Muscle layer of duodenum (tissue), 2 donors: ENCODE results near the gene EXOC4.

ENCODE experiments used
- H3K27ac ChIP-seq: one replicate; pipeline ENCODE4 v1.7.0; 2013; ENCODE audit warnings: mild to moderate bottlenecking, low read length
- H3K27me3 ChIP-seq: one replicate; pipeline ENCODE4 v1.7.0; 2013; ENCODE audit warnings: low read depth, mild to moderate bottlenecking, control low read depth, low read length
- H3K36me3 ChIP-seq, 2 donors: one replicate each; pipeline ENCODE4 v1.7.0; 2013; ENCODE audit warnings: low read length in 2 of 2, control low read depth in 1 of 2, mild to moderate bottlenecking in 1 of 2; ENCODE audit not compliant: insufficient read depth in 2 of 2, control insufficient read depth in 1 of 2
- H3K4me1 ChIP-seq, 2 donors: one replicate each; pipeline ENCODE4 v1.7.0; 2013; ENCODE audit warnings: low read length in 2 of 2, mild to moderate bottlenecking in 2 of 2, control low read depth in 1 of 2, moderate library complexity in 1 of 2; ENCODE audit not compliant: insufficient read depth in 2 of 2, control insufficient read depth in 1 of 2
- H3K4me3 ChIP-seq, 2 donors: one replicate each; pipeline ENCODE4 v1.7.0; 2013; ENCODE audit warnings: low read length in 2 of 2, low read depth in 1 of 2, mild to moderate bottlenecking in 1 of 2
- H3K9me3 ChIP-seq, 2 donors: one replicate each; pipeline ENCODE4 v1.7.0; 2013; ENCODE audit warnings: low read length in 2 of 2, control low read depth in 1 of 2, mild to moderate bottlenecking in 1 of 2; ENCODE audit not compliant: control insufficient read depth in 1 of 2
- donor health status: healthy.

Gene EXOC4

GRCh38 chr7:133754708-133755107, 501.8 kb downstream of the EXOC4 start:
- Histone ChIP-seq H3K9me3 (no peaks in the 10 kb centered on the region), H3K4me3 (no peak overlapping the region), H3K27me3 (no peaks in the 10 kb centered on the region), H3K36me3 (no peaks in the 10 kb centered on the region), H3K27ac (no peak overlapping the region), H3K4me1 (no peaks in the 10 kb centered on the region)

DNA sequence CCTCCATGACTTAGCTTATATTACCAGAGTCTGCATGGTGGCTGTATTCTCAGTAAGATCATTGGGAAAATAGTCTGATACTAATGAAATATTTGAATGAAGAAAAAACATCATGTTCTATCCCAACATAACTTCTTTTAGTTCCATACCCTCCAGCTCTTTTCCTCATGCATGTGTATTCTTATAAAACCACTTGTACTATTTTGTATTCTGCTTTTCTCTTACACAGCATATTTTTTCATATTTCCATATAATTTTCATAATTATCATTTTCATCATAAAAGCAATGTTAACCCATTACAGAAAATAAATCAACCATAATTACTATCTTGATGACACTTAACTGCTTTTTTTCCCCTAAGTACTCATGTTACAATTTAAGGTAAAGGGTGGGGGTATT, 503.0 kb downstream of the EXOC4 start:
- Histone ChIP-seq H3K27ac (no peak overlapping the region), H3K36me3 (no peaks in the 10 kb centered on the region), H3K4me1 (no peaks in the 10 kb centered on the region), H3K9me3 (no peaks in the 10 kb centered on the region), H3K4me3 (no peak overlapping the region), H3K27me3 (no peaks in the 10 kb centered on the region)

- no peaks in the 10 kb centered on the region for H3K27me3 ChIP-seq
- no peaks in the 10 kb centered on the region for H3K36me3 ChIP-seq
- H3K4me1 ChIP-seq = peaks cover 0 to 3% of the 10 kb centered on the region in 2 donors
- no peaks in the 10 kb centered on the region for H3K9me3 ChIP-seq
- no peak overlapping the region for H3K27ac ChIP-seq
- no peak overlapping the region for H3K4me3 ChIP-seq
Measured at GRCh38 chr7:133761443-133761842, 508.6 kb downstream of the EXOC4 start.

GRCh38 chr7:133763076-133763640, 510.3 kb downstream of the EXOC4 start:
- H3K9me3 ChIP-seq = no peaks in the 10 kb centered on the region
- H3K27me3 ChIP-seq = no peaks in the 10 kb centered on the region
- no peak overlapping the region for H3K27ac ChIP-seq
- no peak overlapping the region for H3K4me3 ChIP-seq
- no peaks in the 10 kb centered on the region for H3K36me3 ChIP-seq
- peaks cover 0 to 3% of the 10 kb centered on the region in 2 donors for H3K4me1 ChIP-seq

- Histone ChIP-seq H3K36me3 (no peaks in the 10 kb centered on the region), H3K4me1 (peaks cover 0 to 4% of the 10 kb centered on the region in 2 donors), H3K4me3 (no peak overlapping the region), H3K9me3 (no peaks in the 10 kb centered on the region), H3K27ac (no peak overlapping the region), H3K27me3 (no peaks in the 10 kb centered on the region)
Measured at GRCh38 chr7:133769668-133770067, 516.8 kb downstream of the EXOC4 start.

- Histone ChIP-seq H3K27ac (no peak overlapping the region), H3K9me3 (no peaks in the 10 kb centered on the region)
Measured at GRCh38 chr7:133770863-133771492, 518.1 kb downstream of the EXOC4 start.

GRCh38 chr7:133771788-133772419, 519.0 kb downstream of the EXOC4 start:
- H3K4me1 ChIP-seq = peaks cover 0 to 4% of the 10 kb centered on the region in 2 donors
- H3K4me3 ChIP-seq = no peak overlapping the region
- H3K9me3 ChIP-seq = no peaks in the 10 kb centered on the region
- no peaks in the 10 kb centered on the region for H3K36me3 ChIP-seq
- H3K27me3 ChIP-seq = no peaks in the 10 kb centered on the region
- H3K27ac ChIP-seq = no peak overlapping the region

More at GRCh38 chr7:133770863-133771492, 518.1 kb downstream of the EXOC4 start:
- peaks cover 0 to 4% of the 10 kb centered on the region in 2 donors for H3K4me1 ChIP-seq
- no peaks in the 10 kb centered on the region for H3K36me3 ChIP-seq
- H3K4me3 ChIP-seq = no peak overlapping the region
- no peaks in the 10 kb centered on the region for H3K27me3 ChIP-seq

GRCh38 chr7:133773601-133774000, 520.7 kb downstream of the EXOC4 start:
- H3K4me3 ChIP-seq = no peak overlapping the region
- no peaks in the 10 kb centered on the region for H3K9me3 ChIP-seq
- H3K27ac ChIP-seq = no peak overlapping the region
- no peaks in the 10 kb centered on the region for H3K27me3 ChIP-seq
- peaks cover 0 to 4% of the 10 kb centered on the region in 2 donors for H3K4me1 ChIP-seq
- no peaks in the 10 kb centered on the region for H3K36me3 ChIP-seq

GRCh38 chr7:133775201-133775600, 522.3 kb downstream of the EXOC4 start:
- Histone ChIP-seq H3K9me3 (no peaks in the 10 kb centered on the region), H3K4me1 (peaks cover 0 to 4% of the 10 kb centered on the region in 2 donors), H3K4me3 (no peak overlapping the region), H3K27me3 (no peaks in the 10 kb centered on the region), H3K36me3 (no peaks in the 10 kb centered on the region), H3K27ac (no peak overlapping the region)

- no peaks in the 10 kb centered on the region for H3K4me1 ChIP-seq
- H3K4me3 ChIP-seq = no peak overlapping the region
- no peaks in the 10 kb centered on the region for H3K36me3 ChIP-seq
- H3K27me3 ChIP-seq = no peaks in the 10 kb centered on the region
- no peak overlapping the region for H3K27ac ChIP-seq
- H3K9me3 ChIP-seq = no peaks in the 10 kb centered on the region
Measured at GRCh38 chr7:133776266-133776665, 523.4 kb downstream of the EXOC4 start.

DNA sequence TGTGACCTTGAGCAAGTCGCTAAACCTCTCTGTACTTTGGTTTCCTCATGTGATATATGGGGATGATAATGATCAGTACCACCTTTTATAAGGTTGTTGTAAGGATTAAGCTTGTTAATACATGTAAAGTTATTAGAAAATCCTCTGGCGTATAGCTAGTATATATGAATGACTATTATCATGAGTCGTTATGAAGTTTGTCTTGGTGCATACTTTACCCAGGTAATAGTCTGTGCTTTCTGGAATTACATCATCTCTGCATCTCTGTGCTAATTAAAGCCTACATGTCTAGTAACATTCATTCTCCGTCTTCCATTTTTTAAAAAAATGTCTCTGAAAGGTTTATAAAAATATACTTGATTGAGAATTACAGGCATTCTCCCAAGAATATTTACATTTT, 524.8 kb downstream of the EXOC4 start:
- Histone ChIP-seq H3K36me3 (no peaks in the 10 kb centered on the region), H3K9me3 (no peaks in the 10 kb centered on the region), H3K27me3 (no peaks in the 10 kb centered on the region), H3K27ac (no peak overlapping the region), H3K4me1 (no peaks in the 10 kb centered on the region), H3K4me3 (no peak overlapping the region)
